GM12878 (cell line): ENCODE measurements around the gene DIABLO.
"Not testable (repeated sequence)": the region's sequence is repeated elsewhere in the genome, so short reads cannot be mapped to it uniquely, and the experiment has no call there.

ENCODE experiments used
- ATF7 ChIP-seq: fragments of 450-650 bp; IDR thresholded peaks from 2 replicates; pipeline ENCODE4 v1.6.1; 2016; ENCODE audit warnings: low read depth, mild to moderate bottlenecking
- RB1 ChIP-seq: fragments of 450-650 bp; formaldehyde crosslinking; IDR thresholded peaks from 2 replicates; pipeline ENCODE4 v1.6.1; 2017; ENCODE audit warnings: mild to moderate bottlenecking, borderline replicate concordance
- ZBTB4 ChIP-seq: fragments of 450-650 bp; formaldehyde crosslinking; IDR thresholded peaks from 2 replicates; pipeline ENCODE4 v1.4.0; 2022; ENCODE audit warnings: mild to moderate bottlenecking, moderate library complexity

- not testable (repeated sequence) for TF ChIP-seq ZBTB4 (CRISPR knock-in tag); ATF7; RB1
These were observed 34.9 kb upstream of the DIABLO start for GRCh38 chr12:122260735-122261134.
